Heart left ventricle (tissue), 13 donors: ENCODE results near the gene VAMP1.

Experiments used
- POLR2A ChIP-seq, 2 donors: fragments of 450-650 bp; IDR thresholded peaks; one replicate each; pipeline ENCODE4 v1.6.1; 2017; ENCODE audit warnings: antibody characterized with exemption in 2 of 2, mild to moderate bottlenecking in 2 of 2, moderate library complexity in 2 of 2
- TF ChIP-seq, protein P1 (sequence below), 12 donors: fragments of 200-600 bp; sonication (generic) in 4 of 12; IDR thresholded peaks; one replicate each; pipeline versions ENCODE4 v1.5.0 to v1.8.0; 2018 to 2022; ENCODE audit warnings: antibody characterized with exemption in 12 of 12, mild to moderate bottlenecking in 5 of 12
- donor health status: ischemic (EF 13 %, LVEDD 7.1; RV severe dilation, severe dysfunction).
- donor health status: DM: no; HTN: yes; CAD: no.
- donor health status: DM: no; HTN: no; CAD: no.
- donor health status: ischemic (EF 25% LVEDD 6.9; RV normal size, moderate dysfunction).
- donor health status: ischemic (EF 25% LVEDD 5.7; RV mildly dilated, moderate dysfunction).
- donor health status: ischemic (EF 35%, LVEDD 5.7; RV mildly dilated, moderate dysfunction).
- donor health status: nonischemic (EF 11% LVEDD 7.7; RV severe dilation, severe dysfunction).
- donor health status: DM: yes; HTN: yes; CAD: no.
- donor health status: PGD.
- donor health status: ischemic (EF 29% LVEDD 5.4; RV normal size, mild dysfunction).
- donor health status: nonischemic (EF 23%, LVEDD 6.1; RV moderate dilation, normal function).

DNA sequence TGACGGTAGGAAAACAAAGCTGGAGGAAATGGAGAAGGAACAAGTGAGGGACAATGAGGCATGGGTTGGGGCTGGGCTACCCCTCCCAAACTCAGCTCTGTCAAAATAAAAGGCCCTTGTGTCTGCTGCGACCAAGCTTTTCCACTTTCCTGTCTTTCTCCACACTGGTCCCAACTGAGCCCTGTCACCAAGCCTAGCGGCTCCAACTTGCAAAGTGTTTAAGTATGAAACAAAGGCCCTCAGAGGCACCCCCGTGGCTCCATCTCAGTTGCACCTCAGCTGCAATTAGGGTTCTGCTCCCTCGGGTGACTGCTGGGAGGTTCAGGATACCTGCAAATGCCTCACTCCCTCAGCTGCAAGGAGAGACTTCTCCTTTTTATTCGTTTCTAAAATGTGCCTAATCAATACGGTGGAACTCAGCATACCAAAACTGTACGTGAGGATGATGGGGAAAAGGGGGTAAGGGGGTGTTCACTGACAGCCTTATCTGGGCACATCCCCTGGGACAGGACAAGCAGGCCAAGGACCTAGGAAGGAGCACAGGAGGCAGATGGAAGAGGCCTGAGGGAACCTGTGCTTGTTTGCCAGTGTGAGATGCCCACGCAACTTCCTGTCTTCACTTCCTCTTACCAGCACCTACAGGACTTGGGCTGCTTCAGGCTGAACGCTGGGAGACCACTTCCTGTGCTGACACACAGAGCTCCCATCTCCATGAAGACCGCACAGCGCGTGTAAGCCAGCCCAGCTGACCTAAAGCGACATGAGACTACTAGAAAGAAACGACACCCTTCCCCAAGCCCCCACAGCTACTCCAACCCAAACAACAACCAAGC, 8.9 kb downstream of the VAMP1 start:
- TF ChIP-seq POLR2A (IDR thresholded peaks at IDR 0.05) = no peak
- TF ChIP-seq, protein P1, sequence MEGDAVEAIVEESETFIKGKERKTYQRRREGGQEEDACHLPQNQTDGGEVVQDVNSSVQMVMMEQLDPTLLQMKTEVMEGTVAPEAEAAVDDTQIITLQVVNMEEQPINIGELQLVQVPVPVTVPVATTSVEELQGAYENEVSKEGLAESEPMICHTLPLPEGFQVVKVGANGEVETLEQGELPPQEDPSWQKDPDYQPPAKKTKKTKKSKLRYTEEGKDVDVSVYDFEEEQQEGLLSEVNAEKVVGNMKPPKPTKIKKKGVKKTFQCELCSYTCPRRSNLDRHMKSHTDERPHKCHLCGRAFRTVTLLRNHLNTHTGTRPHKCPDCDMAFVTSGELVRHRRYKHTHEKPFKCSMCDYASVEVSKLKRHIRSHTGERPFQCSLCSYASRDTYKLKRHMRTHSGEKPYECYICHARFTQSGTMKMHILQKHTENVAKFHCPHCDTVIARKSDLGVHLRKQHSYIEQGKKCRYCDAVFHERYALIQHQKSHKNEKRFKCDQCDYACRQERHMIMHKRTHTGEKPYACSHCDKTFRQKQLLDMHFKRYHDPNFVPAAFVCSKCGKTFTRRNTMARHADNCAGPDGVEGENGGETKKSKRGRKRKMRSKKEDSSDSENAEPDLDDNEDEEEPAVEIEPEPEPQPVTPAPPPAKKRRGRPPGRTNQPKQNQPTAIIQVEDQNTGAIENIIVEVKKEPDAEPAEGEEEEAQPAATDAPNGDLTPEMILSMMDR (IDR thresholded peaks at IDR 0.05) = no peak
